ENCODE data around the gene KDM4C.

DNA sequence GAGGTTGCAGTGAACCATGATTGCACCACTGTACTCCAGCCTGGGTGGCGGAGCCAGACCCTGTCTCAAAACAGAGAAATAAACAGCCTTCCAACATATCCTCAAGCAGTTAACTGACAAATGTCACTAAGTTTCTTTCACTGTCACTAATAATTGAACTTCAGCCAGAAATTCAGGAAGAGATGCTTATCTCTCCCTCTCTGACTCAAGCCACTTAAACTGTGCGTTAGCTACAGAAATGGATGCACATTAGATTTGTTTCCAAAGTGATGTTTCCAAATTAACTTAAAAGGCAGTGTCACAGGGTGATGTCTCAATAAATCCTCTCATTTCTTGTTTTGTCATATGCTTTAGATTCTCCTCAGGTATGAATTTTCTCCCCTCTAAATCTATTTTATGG lies 164.9 kb downstream of the KDM4C start:
- TF ChIP-seq EZH2 (IDR thresholded peaks at IDR 0.05; ENCODE audit: insufficient read depth, poor library complexity, severe bottlenecking) = no peak
- no peak for TF ChIP-seq EZH2phosphoT487 (IDR thresholded peaks at IDR 0.05; ENCODE audit: insufficient read depth, low read depth)
